ENCODE data around the gene DZIP3.

The DZIP3 gene

DNA sequence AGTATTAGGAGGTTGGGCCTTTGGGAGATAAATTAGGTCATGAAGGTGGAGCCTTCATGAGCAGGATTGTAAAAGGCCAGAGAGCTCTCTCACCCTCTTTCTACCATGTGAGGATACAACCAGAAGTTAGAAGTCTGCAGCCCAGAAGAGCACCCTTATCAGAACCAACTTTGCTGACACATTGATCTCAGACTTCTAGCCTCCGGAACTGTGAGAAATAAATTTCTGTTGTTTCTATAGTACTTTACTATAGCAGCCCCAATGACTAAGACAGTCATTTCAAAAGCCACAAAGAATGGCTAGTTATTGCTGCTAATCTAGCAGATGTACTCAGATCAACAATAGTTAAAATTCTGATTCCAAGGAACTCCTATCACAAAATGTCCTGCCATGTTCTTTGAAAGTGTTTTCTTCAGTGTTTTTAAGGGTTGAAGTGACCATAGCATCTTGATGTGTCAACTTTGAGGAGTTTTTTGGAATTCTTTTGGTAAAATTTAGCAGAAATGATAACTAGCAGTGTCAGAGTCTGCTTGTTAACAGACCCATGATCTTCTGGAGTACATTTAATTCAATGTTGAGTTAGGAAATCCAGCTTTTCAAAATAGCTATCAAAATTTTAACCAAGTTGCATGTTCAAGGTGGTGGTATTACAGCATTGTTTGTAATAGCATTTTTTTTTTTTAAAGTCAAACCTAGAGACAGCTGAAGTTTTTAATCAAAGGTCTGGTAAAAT is 10.3 kb downstream of the DZIP3 start:
- Histone ChIP-seq H3K9ac (ENCODE audit: insufficient read length, low read depth) (no peak overlapping the region), H3K4me1 (ENCODE audit: insufficient read depth, insufficient read length) (no peaks in the 10 kb centered on the region), H3K4me3 (ENCODE audit: insufficient read length, low read depth) (no peak overlapping the region), H3K9me3 (ENCODE audit: insufficient read depth, low read length) (peaks cover 17% of the 10 kb centered on the region), H3K36me3 (ENCODE audit: insufficient read depth, insufficient read length, low read length) (no peaks in the 10 kb centered on the region), H3K27me3 (ENCODE audit: insufficient read depth, insufficient read length) (no peaks in the 10 kb centered on the region)
- no peak for DNase-seq (ENCODE audit: low read depth, low spot score)
- TF ChIP-seq ZNF274 (IDR thresholded peaks at IDR 0.05; ENCODE audit: low read depth, low read length) (no peak), YY1 (IDR thresholded peaks at IDR 0.05; ENCODE audit: insufficient read depth, insufficient read length) (no peak), SUZ12 (IDR thresholded peaks at IDR 0.05; ENCODE audit: extremely low read depth, insufficient read depth, insufficient read length) (no peak)

DNA sequence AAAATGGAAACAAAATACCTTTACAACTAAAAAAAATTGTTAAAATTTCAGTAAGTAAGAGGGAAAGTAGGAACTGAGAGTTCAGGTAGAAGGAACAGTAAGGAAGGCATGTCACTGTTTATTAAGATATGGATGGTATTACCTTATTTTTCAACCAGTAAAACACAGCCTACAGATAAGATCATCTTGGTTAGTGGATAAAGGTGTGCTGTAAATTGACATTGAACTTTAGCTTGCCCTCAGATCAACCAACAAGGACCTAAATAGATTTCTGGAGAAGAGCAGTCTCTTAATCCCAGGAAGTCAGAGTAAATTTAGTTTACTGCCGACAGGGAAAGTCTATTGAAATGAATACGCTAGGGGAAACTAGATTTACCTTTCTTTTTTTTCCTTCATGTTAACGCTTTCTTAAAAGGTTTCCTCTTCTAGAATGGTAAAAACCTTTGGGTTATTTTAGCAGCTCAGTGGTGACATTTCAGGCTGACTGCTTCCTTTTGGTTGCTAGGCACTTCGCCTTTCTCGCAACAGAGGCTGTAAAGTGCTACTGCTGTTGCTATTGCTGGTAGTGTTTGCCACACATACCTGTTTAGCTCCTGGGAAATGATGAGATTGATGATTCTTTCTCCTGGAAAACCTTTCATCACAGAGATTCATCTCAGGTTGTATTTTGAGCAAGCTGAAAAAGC is 12.9 kb downstream of the DZIP3 start:
- Histone ChIP-seq H3K9me3 (ENCODE audit: insufficient read depth, low read length) (peaks cover 17% of the 10 kb centered on the region), H3K4me3 (ENCODE audit: insufficient read length, low read depth) (no peak overlapping the region), H3K36me3 (ENCODE audit: insufficient read depth, insufficient read length, low read length) (no peaks in the 10 kb centered on the region), H3K27me3 (ENCODE audit: insufficient read depth, insufficient read length) (no peaks in the 10 kb centered on the region), H3K4me1 (ENCODE audit: insufficient read depth, insufficient read length) (no peaks in the 10 kb centered on the region), H3K9ac (ENCODE audit: insufficient read length, low read depth) (no peak overlapping the region)
- no peak for TF ChIP-seq ZNF274 (IDR thresholded peaks at IDR 0.05; ENCODE audit: low read depth, low read length)
- no peak for TF ChIP-seq SUZ12 (IDR thresholded peaks at IDR 0.05; ENCODE audit: extremely low read depth, insufficient read depth, insufficient read length)
- no peak for TF ChIP-seq YY1 (IDR thresholded peaks at IDR 0.05; ENCODE audit: insufficient read depth, insufficient read length)
- no peak for DNase-seq (ENCODE audit: low read depth, low spot score)

DNA sequence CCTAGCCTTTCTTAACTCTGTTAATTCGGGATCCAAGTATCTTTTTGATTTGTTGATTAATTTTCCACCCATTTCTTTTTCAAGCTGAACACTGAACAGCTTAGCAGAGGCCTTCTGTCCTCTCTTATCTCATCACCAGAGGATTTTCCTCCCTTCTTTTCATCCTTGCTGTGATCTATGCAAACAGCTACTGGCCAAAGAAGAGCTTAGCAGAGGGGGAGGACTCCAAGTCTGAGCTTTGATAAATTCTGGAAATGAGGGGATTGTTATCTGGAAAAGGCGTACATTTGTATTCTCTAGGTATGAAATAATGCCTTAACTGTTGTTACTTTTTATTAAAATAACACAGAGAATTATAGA is 13.4 kb downstream of the DZIP3 start:
- Histone ChIP-seq H3K9ac (ENCODE audit: insufficient read length, low read depth) (no peak overlapping the region), H3K9me3 (ENCODE audit: insufficient read depth, low read length) (peaks cover 17% of the 10 kb centered on the region), H3K4me3 (ENCODE audit: insufficient read length, low read depth) (no peak overlapping the region), H3K4me1 (ENCODE audit: insufficient read depth, insufficient read length) (no peaks in the 10 kb centered on the region), H3K27me3 (ENCODE audit: insufficient read depth, insufficient read length) (no peaks in the 10 kb centered on the region), H3K36me3 (ENCODE audit: insufficient read depth, insufficient read length, low read length) (no peaks in the 10 kb centered on the region)
- TF ChIP-seq YY1 (IDR thresholded peaks at IDR 0.05; ENCODE audit: insufficient read depth, insufficient read length) (no peak), ZNF274 (IDR thresholded peaks at IDR 0.05; ENCODE audit: low read depth, low read length) (no peak), SUZ12 (IDR thresholded peaks at IDR 0.05; ENCODE audit: extremely low read depth, insufficient read depth, insufficient read length) (no peak)
- DNase-seq (ENCODE audit: low read depth, low spot score) = no peak

DNA sequence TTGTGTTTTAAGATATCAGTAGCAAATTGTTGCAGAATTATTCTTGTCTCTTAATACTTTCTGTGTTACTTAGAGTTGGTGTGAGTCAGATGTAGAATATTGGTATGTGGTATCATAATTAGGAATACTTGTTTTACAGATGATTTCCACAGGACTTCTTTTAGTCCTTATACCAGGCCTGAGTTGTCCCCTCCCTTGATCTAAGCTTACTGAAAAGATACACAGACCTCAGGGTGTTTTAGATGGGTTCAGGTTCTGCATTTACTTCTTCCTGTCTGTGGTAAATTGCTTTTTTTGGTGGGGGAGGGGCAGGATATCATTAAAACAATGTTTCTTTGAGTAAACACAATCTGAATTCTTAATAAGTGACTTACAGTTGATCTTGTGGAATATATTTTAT is 14.2 kb downstream of the DZIP3 start:
- H3K36me3 ChIP-seq (ENCODE audit: insufficient read depth, insufficient read length, low read length) = peaks cover under 1% of the 10 kb centered on the region
- peaks cover 17% of the 10 kb centered on the region for H3K9me3 ChIP-seq (ENCODE audit: insufficient read depth, low read length)
- DNase-seq (ENCODE audit: low read depth, low spot score) = no peak
- H3K4me3 ChIP-seq (ENCODE audit: insufficient read length, low read depth) = no peak overlapping the region
- H3K9ac ChIP-seq (ENCODE audit: insufficient read length, low read depth) = no peak overlapping the region
- TF ChIP-seq YY1 (IDR thresholded peaks at IDR 0.05; ENCODE audit: insufficient read depth, insufficient read length) (no peak), SUZ12 (IDR thresholded peaks at IDR 0.05; ENCODE audit: extremely low read depth, insufficient read depth, insufficient read length) (no peak), ZNF274 (IDR thresholded peaks at IDR 0.05; ENCODE audit: low read depth, low read length) (no peak)
- H3K27me3 ChIP-seq (ENCODE audit: insufficient read depth, insufficient read length) = no peaks in the 10 kb centered on the region
- no peaks in the 10 kb centered on the region for H3K4me1 ChIP-seq (ENCODE audit: insufficient read depth, insufficient read length)

DNA sequence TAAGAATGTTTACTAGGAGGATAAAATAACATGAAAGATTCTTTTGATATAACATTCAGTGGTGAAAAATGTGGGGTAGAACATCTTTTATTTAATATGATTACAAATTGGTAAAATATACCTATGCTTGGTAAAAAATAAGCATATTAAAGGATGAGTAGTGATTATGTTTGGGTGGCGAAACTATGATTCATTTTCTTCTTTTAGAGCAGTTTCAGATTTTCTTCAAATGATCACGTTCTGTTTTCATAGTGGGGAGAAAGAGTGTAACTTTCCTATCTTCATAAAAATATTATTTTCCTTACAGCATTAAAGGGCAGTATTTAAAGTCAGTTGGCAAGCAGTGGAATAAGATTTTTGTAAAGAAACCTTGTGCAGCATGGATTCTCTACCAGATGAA is 15.5 kb downstream of the DZIP3 start:
- Histone ChIP-seq H3K9me3 (ENCODE audit: insufficient read depth, low read length) (peaks cover 17% of the 10 kb centered on the region), H3K9ac (ENCODE audit: insufficient read length, low read depth) (no peak overlapping the region), H3K4me3 (ENCODE audit: insufficient read length, low read depth) (no peak overlapping the region), H3K27me3 (ENCODE audit: insufficient read depth, insufficient read length) (no peaks in the 10 kb centered on the region), H3K36me3 (ENCODE audit: insufficient read depth, insufficient read length, low read length) (peaks cover 4% of the 10 kb centered on the region), H3K4me1 (ENCODE audit: insufficient read depth, insufficient read length) (no peaks in the 10 kb centered on the region)
- DNase-seq (ENCODE audit: low read depth, low spot score) = no peak
- TF ChIP-seq SUZ12 (IDR thresholded peaks at IDR 0.05; ENCODE audit: extremely low read depth, insufficient read depth, insufficient read length) (no peak), ZNF274 (IDR thresholded peaks at IDR 0.05; ENCODE audit: low read depth, low read length) (no peak), YY1 (IDR thresholded peaks at IDR 0.05; ENCODE audit: insufficient read depth, insufficient read length) (no peak)

DNA sequence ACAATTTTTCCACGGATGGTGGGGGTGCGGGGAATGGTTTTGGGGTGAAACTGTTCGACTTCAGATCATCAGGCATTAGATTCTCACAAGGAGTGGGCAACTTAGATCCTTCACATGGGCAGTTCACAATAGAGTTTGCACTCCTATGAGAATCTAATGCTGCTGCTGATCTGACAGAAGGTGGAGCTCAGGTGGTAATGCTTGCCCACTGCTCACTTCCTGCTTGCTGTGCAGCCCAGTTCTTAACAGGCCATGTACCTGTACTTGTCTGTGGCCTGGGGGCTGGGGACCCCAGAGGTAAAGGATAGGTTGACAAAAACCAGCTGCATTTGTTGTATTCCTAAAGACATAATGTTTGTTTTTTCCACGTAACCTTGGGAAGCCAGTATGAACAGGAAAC is 16.0 kb downstream of the DZIP3 start:
- Histone ChIP-seq H3K4me1 (ENCODE audit: insufficient read depth, insufficient read length) (no peaks in the 10 kb centered on the region), H3K9me3 (ENCODE audit: insufficient read depth, low read length) (peaks cover 15% of the 10 kb centered on the region), H3K27me3 (ENCODE audit: insufficient read depth, insufficient read length) (no peaks in the 10 kb centered on the region), H3K9ac (ENCODE audit: insufficient read length, low read depth) (no peak overlapping the region), H3K4me3 (ENCODE audit: insufficient read length, low read depth) (no peak overlapping the region), H3K36me3 (ENCODE audit: insufficient read depth, insufficient read length, low read length) (peaks cover 4% of the 10 kb centered on the region)
- TF ChIP-seq YY1 (IDR thresholded peaks at IDR 0.05; ENCODE audit: insufficient read depth, insufficient read length) = no peak
- no peak for TF ChIP-seq ZNF274 (IDR thresholded peaks at IDR 0.05; ENCODE audit: low read depth, low read length)
- TF ChIP-seq SUZ12 (IDR thresholded peaks at IDR 0.05; ENCODE audit: extremely low read depth, insufficient read depth, insufficient read length) = no peak
- no peak for DNase-seq (ENCODE audit: low read depth, low spot score)

DNA sequence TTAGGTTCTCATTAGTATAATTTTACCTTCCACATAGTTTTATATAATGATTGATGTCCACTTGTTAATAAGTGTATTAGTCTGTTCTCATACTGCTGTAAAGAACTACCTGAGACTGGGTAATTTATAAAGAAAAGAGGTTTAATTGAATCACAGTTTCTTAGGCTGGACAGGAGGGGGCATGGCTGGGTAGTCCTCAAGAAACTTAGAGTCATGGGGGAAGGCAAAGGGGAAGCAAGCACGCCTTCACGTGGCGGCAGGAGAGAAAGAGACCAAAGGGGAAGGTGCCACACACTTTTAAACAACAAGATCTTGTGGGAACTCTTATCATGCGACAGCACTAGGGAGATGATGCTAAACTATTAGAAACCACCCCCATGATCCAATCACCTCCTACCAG is 19.2 kb downstream of the DZIP3 start:
- Histone ChIP-seq H3K27me3 (ENCODE audit: insufficient read depth, insufficient read length) (no peaks in the 10 kb centered on the region), H3K4me1 (ENCODE audit: insufficient read depth, insufficient read length) (no peaks in the 10 kb centered on the region), H3K36me3 (ENCODE audit: insufficient read depth, insufficient read length, low read length) (peaks cover 4% of the 10 kb centered on the region), H3K9ac (ENCODE audit: insufficient read length, low read depth) (no peak overlapping the region), H3K4me3 (ENCODE audit: insufficient read length, low read depth) (no peak overlapping the region), H3K9me3 (ENCODE audit: insufficient read depth, low read length) (no peaks in the 10 kb centered on the region)
- no peak for TF ChIP-seq ZNF274 (IDR thresholded peaks at IDR 0.05; ENCODE audit: low read depth, low read length)
- no peak for TF ChIP-seq YY1 (IDR thresholded peaks at IDR 0.05; ENCODE audit: insufficient read depth, insufficient read length)
- DNase-seq (ENCODE audit: low read depth, low spot score) = no peak

Data from NT2/D1 (cell line).